Muscle of leg (tissue), 11 donors: ENCODE measurements around the gene TRIM7. TPM values are rescaled to one million over a fixed set of nuclear protein-coding genes. Genes with fewer than 3 reads are reported as not detected.
"Not testable (repeated sequence)": the region's sequence is repeated elsewhere in the genome, so short reads cannot be mapped to it uniquely, and the experiment has no call there.

Source experiments
- DNase-seq: peaks from one replicate; pipeline ENCODE4 v3.0.0; 2013
- H3K27ac ChIP-seq: one replicate; pipeline ENCODE4 v1.5.1; 2013; ENCODE audit warnings: mild to moderate bottlenecking, low read length, control low read depth
- H3K27me3 ChIP-seq: one replicate; pipeline ENCODE4 v1.6.1; 2013; ENCODE audit warnings: low read length; ENCODE audit not compliant: control insufficient read depth, insufficient read depth
- H3K36me3 ChIP-seq: one replicate; pipeline ENCODE4 v1.6.1; 2013; ENCODE audit warnings: low read length; ENCODE audit not compliant: control insufficient read depth, insufficient read depth
- H3K4me1 ChIP-seq: one replicate; pipeline ENCODE4 v1.6.1; 2013; ENCODE audit warnings: low read length; ENCODE audit not compliant: control insufficient read depth, insufficient read depth
- H3K4me3 ChIP-seq: one replicate; pipeline ENCODE4 v1.5.1; 2013; ENCODE audit warnings: low read length, control low read depth
- H3K9me3 ChIP-seq: replicated peaks from 2 replicates; pipeline ENCODE4 v1.6.1; 2013; ENCODE audit warnings: low read depth, low read length; ENCODE audit not compliant: control insufficient read depth
- WGBS: methylation state at CpG from one replicate; pipeline ENCODE4 v1.1.5; 2013; ENCODE audit warnings: missing lambda C conversion rate; ENCODE audit not compliant: insufficient coverage; 5-methylcytosine and 5-hydroxymethylcytosine counted together
- polyA plus RNA-seq, 8 donors: library from polyadenylated mRNA; unstranded; fragments of 120-200 nt; gene quantifications; one replicate each; pipeline versions ENCODE4 v1.2.1 to v1.2.3, GENCODE V29; 2013; ENCODE audit warnings: inconsistent platforms in 1 of 8, low replicate concordance in 1 of 8; ENCODE audit not compliant: insufficient read length in 8 of 8, insufficient read depth in 1 of 8
- total RNA-seq: library from RNA; stranded (reverse); fragments of 120-200 nt; gene quantifications from one replicate; pipeline ENCODE4 v1.2.4, GENCODE V29; 2013

TRIM7 gene
- total and polyA plus RNA-seq, 9 donors = 7.7 to 22.0 (median 15.0) TPM

DNA sequence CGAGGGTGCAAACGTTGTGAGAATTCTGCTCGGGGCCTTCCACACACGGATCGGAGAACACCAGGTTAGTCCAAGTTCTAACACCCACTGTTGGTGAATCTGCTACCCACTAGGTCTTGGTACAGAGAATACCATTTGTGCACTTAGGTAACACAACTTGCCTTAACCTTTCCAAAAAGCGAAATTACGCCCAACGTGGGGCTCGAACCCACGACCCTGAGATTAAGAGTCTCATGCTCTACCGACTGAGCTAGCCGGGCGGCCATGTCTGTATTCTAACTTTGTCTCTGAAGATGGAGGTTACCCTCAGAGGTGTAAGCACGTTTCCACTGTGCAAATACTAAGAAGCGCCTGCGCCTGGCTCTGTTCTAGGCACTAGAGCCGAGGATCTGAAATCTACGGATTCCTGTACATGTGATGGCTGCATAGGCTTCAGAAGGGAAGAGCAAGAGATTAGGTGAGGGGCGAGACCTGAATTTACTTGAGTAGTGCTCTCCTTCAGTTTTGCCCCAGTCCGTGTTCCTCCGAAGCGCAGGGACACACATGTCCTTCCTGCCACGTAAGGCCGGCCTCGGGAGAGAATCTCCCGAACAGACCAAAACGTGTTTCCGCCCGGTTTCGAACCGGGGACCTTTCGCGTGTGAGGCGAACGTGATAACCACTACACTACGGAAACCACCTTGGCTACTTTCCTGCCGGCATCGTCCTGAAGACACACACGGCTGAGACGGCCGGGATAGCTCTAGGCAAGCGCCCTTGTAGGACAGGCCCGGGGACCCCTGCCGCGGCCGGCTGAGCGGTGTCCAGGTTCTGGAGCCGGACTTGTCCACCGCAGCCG lies 17.0 kb upstream of the TRIM7 start:
- Histone ChIP-seq H3K36me3 (no peaks in the 10 kb centered on the region), H3K4me3 (peak overlapping the region; percentile 92), H3K27me3 (peaks cover 8% of the 10 kb centered on the region), H3K27ac (peak overlapping the region; percentile 99), H3K4me1 (peaks cover 25% of the 10 kb centered on the region), H3K9me3 (no peaks in the 10 kb centered on the region)
- peak; percentile 95 for DNase-seq
- 5% methylated on average over 46 of the region's 50 CpGs for WGBS

DNA sequence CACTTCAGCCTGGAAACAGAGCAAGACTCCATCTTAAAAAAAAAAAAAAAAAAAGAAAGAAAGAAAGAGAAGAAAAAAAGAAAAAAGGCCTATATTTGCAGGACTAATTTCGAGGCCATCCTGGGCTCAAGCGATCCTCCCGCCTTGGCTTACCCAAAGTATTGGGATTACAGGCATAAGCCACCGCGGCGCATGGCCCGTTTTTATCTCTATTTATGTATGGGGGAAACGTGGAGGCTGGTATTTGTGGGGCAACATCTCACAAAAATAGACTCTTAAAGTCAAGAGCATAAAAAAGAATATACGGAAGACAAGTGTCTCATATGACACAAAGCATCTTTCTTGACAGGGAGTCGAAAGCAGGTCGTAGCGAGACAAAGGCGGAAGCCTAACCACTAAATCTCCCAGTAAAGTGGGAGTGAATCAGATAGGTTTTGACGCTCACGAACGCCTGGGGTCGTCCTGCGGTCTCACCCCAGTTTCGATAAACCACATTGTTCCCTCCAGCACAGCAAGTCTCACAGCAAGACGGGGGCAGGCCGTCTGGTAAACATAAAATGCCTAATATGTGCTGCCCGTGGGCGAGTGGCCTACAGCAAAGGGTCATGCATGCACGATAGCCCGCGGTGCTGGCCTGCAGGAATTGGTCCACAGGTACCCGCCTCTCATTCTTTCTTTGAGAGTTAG lies 16.3 kb upstream of the TRIM7 start:
- no peaks in the 10 kb centered on the region for H3K36me3 ChIP-seq
- no peak for DNase-seq
- no peaks in the 10 kb centered on the region for H3K9me3 ChIP-seq
- peak overlapping the region; percentile 99 for H3K27ac ChIP-seq
- WGBS = 49% methylated on average over 12 of the region's 27 CpGs
- peak overlapping the region; percentile 2 for H3K4me3 ChIP-seq
- H3K4me1 ChIP-seq = peaks cover 31% of the 10 kb centered on the region
- H3K27me3 ChIP-seq = peaks cover 13% of the 10 kb centered on the region

DNA sequence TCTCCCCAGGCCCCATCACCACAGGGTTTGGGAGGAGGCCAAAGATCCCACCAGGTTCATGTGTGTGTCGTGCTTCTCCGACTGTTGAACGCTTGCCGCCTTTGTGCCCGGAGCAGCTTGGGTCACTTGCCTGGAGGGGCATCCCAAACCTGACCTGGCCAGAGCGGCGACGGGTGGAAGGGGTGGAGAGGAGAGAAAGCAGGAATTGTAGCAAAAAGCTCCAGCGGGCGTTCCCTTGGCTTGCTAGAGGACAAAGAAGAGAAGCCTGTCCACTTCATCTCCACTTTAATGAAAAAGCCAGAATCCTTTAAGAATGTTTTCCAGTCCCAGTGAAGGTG lies 15.2 kb upstream of the TRIM7 start:
- Histone ChIP-seq H3K9me3 (no peaks in the 10 kb centered on the region), H3K27ac (no peak overlapping the region), H3K36me3 (no peaks in the 10 kb centered on the region), H3K4me1 (peaks cover 36% of the 10 kb centered on the region), H3K4me3 (no peak overlapping the region), H3K27me3 (peaks cover 18% of the 10 kb centered on the region)
- DNase-seq = no peak
- 80% methylated on average over 3 of the region's 10 CpGs for WGBS

DNA sequence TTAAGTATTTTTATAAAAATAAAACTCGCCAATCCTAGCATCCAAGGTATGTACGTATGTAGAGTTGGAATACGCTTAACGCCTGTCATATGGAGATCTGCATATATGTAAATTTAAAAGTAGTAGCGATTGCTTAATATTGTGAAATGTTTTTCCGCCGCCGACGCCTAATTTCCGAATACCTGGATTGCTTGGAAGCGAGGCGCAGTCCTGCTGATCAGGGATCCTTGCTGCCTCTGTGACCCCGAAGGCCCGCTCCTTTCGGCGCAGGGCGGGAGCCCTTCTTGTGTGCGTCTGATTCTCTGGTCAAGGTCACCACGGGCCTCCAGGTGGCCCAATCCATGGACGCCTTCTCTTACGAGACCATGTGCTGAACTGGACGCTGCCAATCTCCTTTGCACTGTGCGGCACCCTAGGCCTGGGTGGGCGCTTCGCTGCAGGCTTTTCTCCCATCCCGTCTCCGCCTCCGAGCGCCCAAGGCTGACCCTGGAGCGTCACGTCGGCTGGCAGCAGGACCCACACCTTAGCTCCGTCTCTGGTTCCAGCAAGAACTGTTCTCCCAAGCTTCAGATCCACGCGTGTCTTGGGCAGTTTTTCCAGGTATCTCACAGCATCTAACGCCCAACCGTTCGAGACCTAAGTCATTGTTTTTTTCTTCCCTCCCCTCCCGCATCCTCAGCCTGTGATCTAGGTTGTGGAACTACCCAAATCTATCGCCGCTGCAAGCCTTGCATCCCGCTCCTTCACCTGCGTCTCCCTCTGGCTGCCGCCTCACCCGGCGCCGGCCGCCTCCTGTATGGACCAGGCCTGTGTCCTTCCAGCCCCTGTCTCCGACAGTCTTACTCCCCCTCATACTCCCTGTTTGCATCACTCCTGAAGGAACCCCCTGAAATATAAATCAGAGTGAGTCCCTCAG lies 14.5 kb upstream of the TRIM7 start:
- Histone ChIP-seq H3K27ac (no peak overlapping the region), H3K4me3 (no peak overlapping the region), H3K27me3 (peaks cover 20% of the 10 kb centered on the region), H3K36me3 (no peaks in the 10 kb centered on the region), H3K9me3 (no peaks in the 10 kb centered on the region), H3K4me1 (peaks cover 32% of the 10 kb centered on the region)
- no peak for DNase-seq
- WGBS = 46% methylated on average over 48 of the region's 49 CpGs

DNA sequence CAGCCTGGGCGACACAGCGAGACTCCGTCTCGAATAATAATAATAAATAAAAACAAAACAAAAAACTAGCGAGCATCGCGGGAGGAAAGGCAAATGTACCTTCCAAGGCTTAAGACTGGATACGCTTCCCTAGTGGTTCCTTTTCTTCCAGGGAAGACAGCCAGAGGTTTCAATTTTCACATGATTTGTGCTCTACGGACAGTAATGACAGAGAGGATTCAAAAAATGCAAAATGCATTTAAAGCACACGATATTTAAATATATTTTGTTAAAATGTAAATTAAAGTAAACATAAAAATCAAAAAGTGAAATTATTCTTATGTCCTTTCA lies 13.8 kb upstream of the TRIM7 start:
- H3K27ac ChIP-seq = no peak overlapping the region
- H3K27me3 ChIP-seq = peaks cover 23% of the 10 kb centered on the region
- H3K36me3 ChIP-seq = no peaks in the 10 kb centered on the region
- DNase-seq = no peak
- H3K9me3 ChIP-seq = no peaks in the 10 kb centered on the region
- 4% methylated on average over 4 of the region's 10 CpGs for WGBS
- peaks cover 25% of the 10 kb centered on the region for H3K4me1 ChIP-seq
- H3K4me3 ChIP-seq = peak overlapping the region; percentile 36

DNA sequence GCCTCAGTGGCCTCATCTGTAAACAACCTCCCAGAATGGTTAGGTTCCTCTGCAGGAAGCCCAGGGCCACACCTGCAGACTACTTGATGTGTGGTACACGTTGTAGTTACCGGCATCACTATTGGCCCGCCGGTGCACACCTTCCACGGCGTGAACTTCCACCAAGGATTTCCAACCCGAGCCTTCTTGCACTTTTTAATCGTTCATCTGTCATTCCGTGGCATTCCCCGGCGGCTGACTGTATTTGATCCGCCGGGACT lies 12.7 kb upstream of the TRIM7 start:
- 4% methylated on average over 10 of the region's 13 CpGs for WGBS
- peaks cover 25% of the 10 kb centered on the region for H3K4me1 ChIP-seq
- H3K27ac ChIP-seq = peak overlapping the region; percentile 57
- peaks cover 23% of the 10 kb centered on the region for H3K27me3 ChIP-seq
- H3K4me3 ChIP-seq = peak overlapping the region; percentile 52
- H3K9me3 ChIP-seq = no peaks in the 10 kb centered on the region
- DNase-seq = no peak
- no peaks in the 10 kb centered on the region for H3K36me3 ChIP-seq

DNA sequence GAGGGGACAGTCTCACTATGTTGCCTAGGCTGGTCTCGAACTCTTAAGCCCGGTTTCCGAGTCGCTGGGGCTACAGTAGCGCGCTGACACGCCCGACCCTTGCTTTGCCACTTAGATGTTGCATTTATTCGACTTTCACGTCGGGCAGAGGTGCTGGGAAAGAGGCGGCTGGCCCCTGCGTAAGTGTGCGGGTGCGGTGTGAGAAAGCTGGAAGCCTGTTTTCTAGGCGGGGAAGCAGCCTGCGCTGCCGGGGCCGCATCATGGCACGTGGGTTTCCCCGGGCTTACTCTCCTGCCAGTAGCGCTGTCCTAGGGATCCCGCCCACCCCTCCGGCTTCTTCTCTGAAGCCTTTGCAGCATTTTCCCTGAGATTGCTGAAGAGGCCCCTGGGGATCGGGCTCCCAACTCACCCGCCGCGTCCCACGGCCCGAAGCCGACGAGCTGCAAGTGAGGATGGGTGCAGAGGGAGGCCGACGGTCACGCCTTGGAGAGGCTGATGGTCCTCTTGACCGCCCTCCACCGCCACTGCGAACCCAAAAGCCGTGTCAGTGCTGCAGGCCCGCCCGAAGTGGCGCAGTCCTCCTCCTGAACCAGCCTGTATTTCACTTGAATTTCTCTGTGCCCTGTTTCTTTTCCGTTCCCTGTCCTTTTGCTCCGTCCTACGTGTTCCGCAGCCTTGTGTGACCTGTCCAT lies 12.3 kb upstream of the TRIM7 start:
- WGBS = 1% methylated on average over 44 of the region's 46 CpGs
- Histone ChIP-seq H3K9me3 (no peaks in the 10 kb centered on the region), H3K4me1 (peaks cover 22% of the 10 kb centered on the region), H3K36me3 (no peaks in the 10 kb centered on the region), H3K4me3 (peak overlapping the region; percentile 52), H3K27ac (peak overlapping the region; percentile 57), H3K27me3 (peaks cover 23% of the 10 kb centered on the region)
- DNase-seq = peak; percentile 59

DNA sequence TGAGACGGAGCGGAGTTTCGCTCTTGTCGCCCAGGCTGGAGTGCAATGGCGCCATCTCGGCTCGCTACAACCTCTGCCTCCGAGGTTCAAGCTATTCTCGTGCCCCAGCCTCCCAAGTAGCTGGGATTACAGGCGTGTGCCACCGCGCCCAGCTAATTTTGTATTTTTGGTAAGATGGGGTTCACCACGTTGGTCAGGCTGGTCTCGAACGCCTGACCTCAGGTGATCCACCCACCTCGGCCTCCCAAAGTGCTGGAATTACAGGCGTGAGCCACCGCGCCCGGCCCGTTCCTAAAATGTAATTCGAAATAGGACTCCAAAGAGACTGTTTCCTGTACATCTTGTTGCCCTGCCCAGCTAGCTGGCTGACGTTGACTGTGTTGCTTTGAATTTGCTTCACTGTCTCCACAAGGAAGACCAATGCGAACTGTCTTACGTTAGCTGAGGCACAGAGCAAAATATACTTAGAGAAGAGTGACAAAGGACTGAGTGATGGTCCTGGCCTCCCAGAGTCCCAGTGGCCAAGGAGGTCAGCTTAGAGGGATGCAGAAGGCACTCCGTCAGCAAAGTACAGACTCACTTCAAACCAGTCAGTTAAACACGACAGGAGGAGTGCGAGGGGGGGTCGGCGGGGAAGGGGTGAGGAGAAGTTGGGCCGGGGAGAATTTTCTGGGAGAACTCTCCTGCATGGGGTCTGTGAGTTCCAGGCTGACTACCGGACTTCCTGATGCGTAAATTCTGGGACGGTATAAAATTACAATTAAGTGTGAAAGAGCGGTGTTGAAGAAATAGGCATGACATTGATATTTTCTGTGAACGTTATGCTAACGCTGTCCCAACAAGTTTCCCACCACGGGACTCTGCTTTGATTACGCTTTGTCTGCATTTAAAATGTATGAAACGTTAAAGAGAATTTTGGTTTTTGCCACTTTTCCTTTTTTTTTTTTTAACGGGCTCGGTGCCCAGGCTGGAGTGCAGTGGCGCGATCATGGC lies 11.3 kb upstream of the TRIM7 start:
- Histone ChIP-seq H3K36me3 (no peaks in the 10 kb centered on the region), H3K27ac (no peak overlapping the region), H3K9me3 (no peaks in the 10 kb centered on the region), H3K4me3 (peak overlapping the region; percentile 52), H3K27me3 (peaks cover 23% of the 10 kb centered on the region), H3K4me1 (peaks cover 23% of the 10 kb centered on the region)
- 38% methylated on average over 29 of the region's 44 CpGs for WGBS
- DNase-seq = no peak

DNA sequence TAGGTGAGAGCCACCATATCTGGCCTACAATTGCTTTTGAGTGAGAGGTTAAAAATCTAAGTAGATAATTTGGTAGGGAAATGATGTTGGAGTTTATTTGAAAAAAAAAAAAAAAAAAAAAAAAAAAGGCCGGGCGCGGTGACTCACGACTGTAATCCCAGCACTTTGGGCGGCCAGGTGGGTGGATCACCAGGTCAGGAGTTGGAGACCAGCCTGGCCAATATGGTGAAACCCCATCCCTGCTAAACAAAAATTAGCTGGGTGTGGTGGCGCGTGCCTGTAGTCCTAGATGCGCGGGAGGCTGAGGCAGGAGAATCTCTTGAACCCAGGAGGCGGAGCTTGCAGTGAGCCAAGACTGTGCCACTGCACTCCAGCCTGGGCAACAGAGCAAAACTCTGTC lies 9.3 kb upstream of the TRIM7 start:
- 95% methylated on average over 6 of the region's 10 CpGs for WGBS
- Histone ChIP-seq H3K27me3 (peaks cover 16% of the 10 kb centered on the region), H3K4me1 (peaks cover 23% of the 10 kb centered on the region)
- not testable (repeated sequence) for H3K27ac ChIP-seq, H3K9me3 ChIP-seq, H3K4me3 ChIP-seq, DNase-seq, H3K36me3 ChIP-seq
